C4-2B (cell line): Measurements from ENCODE around the gene FES.
A peak's percentile ranks its signal among the peaks of the same experiment; 100 is the strongest.
"Not testable (repeated sequence)": the region's sequence is repeated elsewhere in the genome, so short reads cannot be mapped to it uniquely, and the experiment has no call there.

Experiments used
- H3K27ac ChIP-seq: fragments of 450-650 bp; 2 replicates; pipeline ENCODE4 v1.5.1; 2017
- CTCF ChIP-seq: fragments of 450-650 bp; conservative IDR thresholded peaks from 2 replicates; pipeline ENCODE4 v1.5.1; 2017; ENCODE audit warnings: mild to moderate bottlenecking
- ZFX ChIP-seq: fragments of 450-650 bp; IDR thresholded peaks from 2 replicates; pipeline ENCODE4 v1.6.1; 2017

The FES gene

DNA sequence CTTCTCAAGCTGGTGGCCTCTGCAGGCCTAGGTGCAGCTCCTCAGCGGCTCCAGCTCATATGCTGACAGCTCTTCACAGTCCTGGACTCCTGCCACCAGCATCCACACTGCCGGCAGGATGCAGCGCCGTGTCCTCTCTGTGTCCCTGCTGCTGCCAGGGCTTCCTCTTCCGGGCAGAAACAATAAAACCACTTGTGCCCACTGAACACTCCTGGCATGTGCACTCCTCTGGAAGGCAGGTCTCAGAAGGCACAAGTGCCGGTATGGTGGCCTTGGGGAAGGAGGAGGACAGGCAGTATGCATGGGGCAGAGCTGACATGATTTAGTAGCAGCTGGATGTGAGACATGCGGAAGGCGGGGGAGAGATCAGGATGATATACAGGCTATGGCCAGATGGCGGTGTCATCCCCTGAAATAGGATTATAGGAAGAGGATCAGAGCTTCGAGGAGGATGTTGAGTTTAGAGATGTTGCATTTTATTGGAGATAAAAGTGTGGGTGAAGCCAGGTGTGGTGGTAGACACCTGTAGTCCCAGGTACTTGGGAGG is 11.3 kb downstream of the FES start:
- no peak overlapping the region for H3K27ac ChIP-seq
- TF ChIP-seq ZFX (no peak), CTCF (no peak; the same call in 1 of the 2 replicates)

DNA sequence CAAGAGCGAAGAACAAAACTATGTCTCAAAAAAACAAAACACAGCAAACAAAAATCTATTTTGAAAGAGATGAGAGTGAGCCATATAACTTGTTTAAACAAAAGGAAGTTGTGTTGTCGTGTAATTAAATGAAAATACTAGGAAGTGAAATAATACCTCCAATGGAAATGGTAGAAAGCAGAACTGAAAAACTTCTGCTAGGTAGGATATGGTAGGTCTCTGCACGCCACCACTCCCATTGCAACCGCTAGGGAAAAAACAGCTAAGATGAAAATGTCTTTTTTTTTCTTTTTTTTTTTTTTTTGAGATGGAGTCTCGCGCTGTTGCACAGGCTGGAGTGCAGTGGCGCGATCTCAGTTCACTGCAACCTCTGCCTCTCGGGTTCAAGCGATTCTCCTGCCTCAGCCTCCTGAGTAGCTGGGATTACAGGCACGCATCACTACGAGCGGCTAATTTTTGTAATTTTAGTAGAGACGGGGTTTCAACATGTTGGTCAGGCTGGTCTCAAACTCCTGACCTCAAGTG is 12.9 kb downstream of the FES start:
- H3K27ac ChIP-seq, result not testable (repeated sequence)

- TF ChIP-seq ZFX (no peak), CTCF (no peak)
- H3K27ac ChIP-seq, result peak overlapping the region; percentile 86
Observed at GRCh38 chr15:90901175-90902039, 17.1 kb downstream of the FES start.

DNA sequence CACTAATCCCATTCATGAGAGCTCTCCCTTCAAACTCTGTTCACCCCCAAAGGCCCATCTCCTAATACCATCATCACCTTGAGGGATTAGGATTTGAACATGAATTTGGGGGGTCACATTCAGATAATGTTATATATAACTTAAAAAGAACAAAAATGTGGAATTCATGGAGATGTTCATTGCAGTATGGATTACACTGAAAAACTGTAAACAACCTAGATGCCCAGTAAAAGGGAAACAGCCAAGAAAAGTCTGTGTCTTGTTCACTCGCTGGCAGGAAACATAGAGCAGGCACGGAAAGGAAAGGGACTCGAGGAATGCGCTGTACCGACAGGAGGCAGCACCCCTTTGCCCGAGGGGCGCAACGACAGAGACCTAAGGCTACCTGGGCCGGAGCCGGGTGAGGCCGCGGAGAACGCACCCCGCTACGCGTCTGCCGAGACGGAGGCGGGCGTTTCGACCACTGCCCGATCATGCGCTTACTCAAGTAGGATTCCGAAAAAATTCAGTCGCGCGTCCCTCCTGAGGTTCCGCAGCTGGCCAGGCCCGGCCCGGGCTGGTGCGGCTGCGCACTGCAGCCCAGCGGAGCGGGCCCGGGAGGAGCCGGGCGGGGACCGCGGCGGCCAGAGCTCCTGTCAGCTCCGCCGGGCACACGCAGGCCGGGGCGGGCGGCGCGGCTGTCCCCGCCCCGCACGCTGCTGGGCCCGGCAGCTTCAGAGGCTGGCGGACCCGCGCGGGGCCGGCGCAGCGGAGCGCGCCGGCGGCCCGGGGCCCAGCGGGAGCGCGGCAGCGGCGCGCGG is 17.9 kb downstream of the FES start:
- H3K27ac ChIP-seq, result peak overlapping the region; percentile 86

DNA sequence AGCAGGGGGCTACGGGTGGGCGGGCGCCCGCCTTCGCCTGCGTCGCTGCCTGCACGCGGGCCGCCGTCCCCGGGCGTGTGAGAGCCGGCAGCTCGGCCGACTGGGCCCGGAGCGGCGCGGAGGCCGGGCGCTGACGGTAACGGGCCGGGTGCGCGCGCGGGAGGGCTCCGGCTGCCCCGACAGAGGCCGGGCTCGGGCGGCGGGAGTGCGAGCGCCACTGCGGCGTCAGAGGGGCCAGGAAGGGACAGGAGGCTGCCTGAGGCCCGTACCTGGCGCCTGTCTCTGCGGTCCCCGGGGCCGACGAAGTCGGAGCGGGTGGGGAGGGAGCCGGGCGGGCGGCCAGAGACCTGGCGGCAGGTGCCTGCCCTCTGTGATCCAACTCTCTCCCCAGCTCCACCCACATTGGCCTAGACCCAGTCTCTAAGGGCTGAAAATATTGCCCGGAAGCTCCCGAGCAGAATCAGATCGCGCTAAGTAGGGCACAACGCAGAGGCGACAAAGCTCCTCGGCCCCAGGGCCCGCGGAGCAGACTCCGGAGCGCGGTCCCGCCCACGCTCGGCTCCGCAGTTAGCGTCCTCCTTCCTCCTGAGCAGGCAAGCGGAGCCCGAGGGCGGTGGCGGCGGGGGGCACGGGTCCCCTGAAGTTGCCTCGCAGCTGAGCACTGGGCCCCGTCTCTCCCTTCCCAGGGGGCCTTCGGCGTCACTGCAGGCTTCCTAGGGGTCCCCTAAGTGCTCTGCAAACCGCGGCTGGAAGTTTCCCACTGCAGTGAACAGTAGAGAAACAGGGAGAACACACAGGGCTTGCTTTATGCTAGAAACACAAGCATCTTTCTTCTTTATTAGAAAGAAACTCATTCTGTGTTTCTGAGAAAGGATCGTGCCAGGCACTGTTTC is 18.8 kb downstream of the FES start, which contains the start of gene MAN2A2:
TSS of gene MAN2A2 (plus strand) at position 463 of the 893 bp plus-strand sequence. CDS start 906 bp downstream, outside the sequence.
- TF ChIP-seq CTCF, result no peak
- peak; percentile 89 for TF ChIP-seq ZFX
- H3K27ac ChIP-seq, result peak within 1 kb of the TSS; percentile 86

More for the DNA sequence above, 17.9 kb downstream of the FES start:
- TF ChIP-seq ZFX (peak; percentile 92; the same call in 1 of the 2 replicates), CTCF (peak; percentile 84)

DNA sequence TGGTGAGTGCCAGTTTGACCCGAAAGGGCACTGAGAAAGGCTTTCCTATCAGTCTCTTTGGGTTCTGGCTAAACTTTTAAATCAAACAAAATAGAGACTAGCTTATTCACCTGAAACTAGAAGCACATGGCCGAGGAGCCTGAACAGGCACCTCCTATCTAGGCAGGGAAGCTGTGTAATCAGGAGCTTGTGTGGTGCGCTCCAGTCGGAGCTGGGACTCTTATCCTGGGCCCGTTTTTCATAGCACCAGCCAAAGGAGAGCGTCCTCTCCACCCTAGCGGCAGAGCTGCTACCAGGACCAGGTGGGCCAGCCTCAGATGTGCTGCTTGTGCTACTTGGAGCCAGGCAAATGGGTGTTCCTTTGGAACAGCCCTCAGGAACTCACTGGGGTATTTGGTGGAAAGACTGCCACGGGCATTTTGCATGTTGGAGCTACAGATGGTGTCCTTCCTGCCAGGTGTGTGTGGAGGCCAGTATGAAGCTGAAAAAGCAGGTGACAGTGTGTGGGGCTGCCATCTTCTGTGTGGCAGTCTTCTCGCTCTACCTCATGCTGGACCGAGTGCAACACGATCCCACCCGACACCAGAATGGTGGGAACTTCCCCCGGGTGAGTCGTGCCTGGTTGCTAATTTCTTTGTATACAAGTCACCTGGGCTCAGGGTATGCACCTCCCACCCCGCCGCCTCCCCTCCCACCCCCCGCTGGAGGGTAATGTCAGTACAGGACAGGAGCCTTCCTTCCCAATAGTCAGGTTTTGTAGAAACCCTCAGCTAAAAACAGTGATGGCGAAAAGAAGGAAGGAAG is 19.6 kb downstream of the FES start:
- TF ChIP-seq CTCF (no peak; the same call in 1 of the 2 replicates), ZFX (no peak)
- peak overlapping the region; percentile 86 for H3K27ac ChIP-seq
